ENCODE results near the gene ENC1.

The ENC1 gene

GRCh38 chr5:74618106-74618505, 22.4 kb downstream of the ENC1 start:
- Histone ChIP-seq H2BK12ac (ENCODE audit: low read length in 2 of 2) (no peak overlapping the region), H2AK5ac (ENCODE audit: low read length, severe bottlenecking) (no peak overlapping the region), H3K27ac (ENCODE audit: low read length, poor library complexity, severe bottlenecking) (no peak overlapping the region), H3K36me3 (ENCODE audit: control insufficient read depth in 1 of 2, insufficient read depth in 2 of 2, low read depth in 1 of 2, low read length in 2 of 2) (no peaks in the 10 kb centered on the region), H3K79me1 (replicated peaks; ENCODE audit: low read length, poor library complexity, severe bottlenecking) (no peaks in the 10 kb centered on the region), H3K4me3 (ENCODE audit: insufficient read depth in 1 of 2, low read depth in 1 of 2, low read length in 2 of 2) (no peak overlapping the region), H3K27me3 (ENCODE audit: control insufficient read depth in 1 of 2, insufficient read depth in 1 of 2, low read length in 2 of 2) (no peaks in the 10 kb centered on the region), H4K91ac (ENCODE audit: low read length) (no peak overlapping the region), H2AFZ (ENCODE audit: low read depth, low read length) (no peak overlapping the region), H3K4ac (ENCODE audit: low read depth in 1 of 2, low read length in 2 of 2) (no peak overlapping the region), H3K14ac (ENCODE audit: low read length in 2 of 2) (no peak overlapping the region), H3K4me2 (ENCODE audit: low read length, poor library complexity, severe bottlenecking) (no peak overlapping the region), H2BK120ac (ENCODE audit: low read depth, low read length) (no peak overlapping the region), H3K9ac (ENCODE audit: low read length) (no peak overlapping the region), H3K9me3 (ENCODE audit: control insufficient read depth, low read length) (no peaks in the 10 kb centered on the region), H2BK15ac (ENCODE audit: low read depth, poor library complexity, severe bottlenecking) (no peak overlapping the region), H3K4me1 (ENCODE audit: control insufficient read depth, insufficient read depth, low read depth, low read length) (peaks cover 3% of the 10 kb centered on the region), H2BK5ac (ENCODE audit: low read depth, low read length, poor library complexity, severe bottlenecking) (no peak overlapping the region), H3K23ac (ENCODE audit: low read length in 2 of 2) (no peak overlapping the region), H4K8ac (ENCODE audit: low read length) (no peak overlapping the region), H3K18ac (ENCODE audit: low read depth in 1 of 2, low read length in 2 of 2) (no peak overlapping the region)
- DNase-seq: no peak
- 100% methylated on average over 5 of the region's 5 CpGs for WGBS

- Histone ChIP-seq H3K4me3 (ENCODE audit: insufficient read depth in 1 of 2, low read depth in 1 of 2, low read length in 2 of 2) (no peak overlapping the region), H4K91ac (ENCODE audit: low read length) (no peak overlapping the region), H2BK12ac (ENCODE audit: low read length in 2 of 2) (no peak overlapping the region), H2AK5ac (ENCODE audit: low read length, severe bottlenecking) (no peak overlapping the region), H2BK5ac (ENCODE audit: low read depth, low read length, poor library complexity, severe bottlenecking) (no peak overlapping the region), H3K18ac (ENCODE audit: low read depth in 1 of 2, low read length in 2 of 2) (no peak overlapping the region), H3K9me3 (ENCODE audit: control insufficient read depth, low read length) (no peaks in the 10 kb centered on the region), H2AFZ (ENCODE audit: low read depth, low read length) (no peak overlapping the region), H3K4me1 (ENCODE audit: control insufficient read depth, insufficient read depth, low read depth, low read length) (peaks cover under 1% of the 10 kb centered on the region), H3K27ac (ENCODE audit: low read length, poor library complexity, severe bottlenecking) (no peak overlapping the region), H2BK120ac (ENCODE audit: low read depth, low read length) (no peak overlapping the region), H3K27me3 (ENCODE audit: control insufficient read depth in 1 of 2, insufficient read depth in 1 of 2, low read length in 2 of 2) (no peaks in the 10 kb centered on the region), H3K9ac (ENCODE audit: low read length) (no peak overlapping the region), H3K14ac (ENCODE audit: low read length in 2 of 2) (no peak overlapping the region), H4K8ac (ENCODE audit: low read length) (no peak overlapping the region), H3K4ac (ENCODE audit: low read depth in 1 of 2, low read length in 2 of 2) (no peak overlapping the region), H3K23ac (ENCODE audit: low read length in 2 of 2) (no peak overlapping the region), H3K4me2 (ENCODE audit: low read length, poor library complexity, severe bottlenecking) (no peak overlapping the region), H3K36me3 (ENCODE audit: control insufficient read depth in 1 of 2, insufficient read depth in 2 of 2, low read depth in 1 of 2, low read length in 2 of 2) (no peaks in the 10 kb centered on the region), H2BK15ac (ENCODE audit: low read depth, poor library complexity, severe bottlenecking) (no peak overlapping the region), H3K79me1 (replicated peaks; ENCODE audit: low read length, poor library complexity, severe bottlenecking) (no peaks in the 10 kb centered on the region)
- no peak for DNase-seq
- 50% methylated on average over 1 of the region's 3 CpGs for WGBS
Observed at GRCh38 chr5:74617202-74617601, 23.3 kb downstream of the ENC1 start.

DNA sequence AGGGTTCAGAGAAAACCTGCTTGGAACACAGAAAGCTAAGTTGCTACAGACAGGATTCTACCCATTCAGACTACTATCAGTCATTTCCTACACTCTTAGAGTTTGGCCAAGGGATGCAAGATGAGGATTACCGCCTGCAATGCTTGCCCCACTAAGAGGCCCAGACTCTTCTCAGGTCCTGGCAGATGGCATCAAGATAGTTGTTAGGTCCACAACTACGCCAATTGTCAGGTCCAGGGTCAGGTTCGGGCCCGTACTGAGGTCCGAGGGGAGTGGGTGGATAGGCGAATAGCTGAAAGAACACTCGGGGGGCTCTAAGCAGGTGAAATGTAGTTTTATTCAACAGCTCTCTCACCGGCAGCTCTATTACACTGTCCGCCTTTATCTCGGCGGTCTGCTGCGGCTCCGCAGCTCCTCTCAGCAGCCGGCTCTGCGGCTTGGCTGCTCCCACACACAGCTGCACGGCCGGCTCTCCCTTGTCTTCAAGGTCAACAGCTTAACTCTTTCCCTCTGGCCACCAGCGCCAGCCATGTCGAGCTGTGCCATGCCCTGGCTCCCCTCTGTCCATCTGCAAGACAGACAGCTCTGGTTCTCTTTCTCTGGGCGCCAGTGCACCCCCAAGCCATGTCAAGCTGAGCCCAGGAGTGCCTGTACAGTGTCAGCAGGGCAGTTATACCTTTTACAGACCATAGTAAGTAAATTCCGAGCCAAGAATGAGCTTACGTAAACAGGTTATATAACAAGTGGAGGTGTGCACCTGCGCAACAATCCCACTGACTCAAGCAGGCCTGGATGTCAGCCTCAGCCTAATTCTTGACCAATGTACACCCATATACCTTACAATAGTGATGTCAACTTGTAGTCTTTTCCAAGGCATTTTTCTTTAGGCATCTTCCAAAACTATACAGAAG, 24.0 kb downstream of the ENC1 start:
- Histone ChIP-seq H3K9me3 (ENCODE audit: control insufficient read depth, low read length) (no peaks in the 10 kb centered on the region), H3K4me2 (ENCODE audit: low read length, poor library complexity, severe bottlenecking) (no peak overlapping the region), H4K91ac (ENCODE audit: low read length) (no peak overlapping the region), H3K27me3 (ENCODE audit: control insufficient read depth in 1 of 2, insufficient read depth in 1 of 2, low read length in 2 of 2) (no peaks in the 10 kb centered on the region), H3K18ac (ENCODE audit: low read depth in 1 of 2, low read length in 2 of 2) (no peak overlapping the region), H4K8ac (ENCODE audit: low read length) (no peak overlapping the region), H3K9ac (ENCODE audit: low read length) (no peak overlapping the region), H2AK5ac (ENCODE audit: low read length, severe bottlenecking) (no peak overlapping the region), H3K14ac (ENCODE audit: low read length in 2 of 2) (no peak overlapping the region), H2BK120ac (ENCODE audit: low read depth, low read length) (no peak overlapping the region), H3K79me1 (replicated peaks; ENCODE audit: low read length, poor library complexity, severe bottlenecking) (no peaks in the 10 kb centered on the region), H3K23ac (ENCODE audit: low read length in 2 of 2) (no peak overlapping the region), H2BK15ac (ENCODE audit: low read depth, poor library complexity, severe bottlenecking) (peak overlapping the region; percentile 56), H3K27ac (ENCODE audit: low read length, poor library complexity, severe bottlenecking) (no peak overlapping the region), H3K4me1 (ENCODE audit: control insufficient read depth, insufficient read depth, low read depth, low read length) (no peaks in the 10 kb centered on the region), H3K36me3 (ENCODE audit: control insufficient read depth in 1 of 2, insufficient read depth in 2 of 2, low read depth in 1 of 2, low read length in 2 of 2) (no peaks in the 10 kb centered on the region), H3K4ac (ENCODE audit: low read depth in 1 of 2, low read length in 2 of 2) (no peak overlapping the region), H3K4me3 (ENCODE audit: insufficient read depth in 1 of 2, low read depth in 1 of 2, low read length in 2 of 2) (no peak overlapping the region), H2AFZ (ENCODE audit: low read depth, low read length) (no peak overlapping the region), H2BK12ac (ENCODE audit: low read length in 2 of 2) (no peak overlapping the region), H2BK5ac (ENCODE audit: low read depth, low read length, poor library complexity, severe bottlenecking) (no peak overlapping the region)
- WGBS: 91% methylated on average over 23 of the region's 23 CpGs
- DNase-seq: no peak

DNA sequence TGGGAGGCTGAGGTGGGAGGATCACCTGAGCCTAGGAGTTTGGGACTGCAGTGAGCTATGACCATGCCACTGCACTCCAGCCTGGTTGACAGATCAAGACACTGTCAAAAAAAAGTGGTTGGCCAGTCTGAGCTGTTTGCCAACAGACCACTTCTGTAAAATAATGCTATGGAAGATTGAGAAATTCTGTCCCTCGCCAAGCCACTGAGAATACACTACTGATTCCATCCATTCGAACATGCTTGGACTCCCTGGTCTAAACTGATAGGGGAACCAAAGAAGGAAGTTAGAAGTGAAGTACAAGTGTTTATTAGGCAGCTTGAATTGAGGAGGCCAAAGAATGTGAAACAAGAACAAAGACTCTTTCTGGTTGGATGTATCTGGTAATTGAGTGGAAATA, 27.2 kb downstream of the ENC1 start:
- no peaks in the 10 kb centered on the region for H3K4me1 ChIP-seq (ENCODE audit: control insufficient read depth, insufficient read depth, low read depth, low read length)

More for the DNA sequence above, 27.2 kb downstream of the ENC1 start:
- Histone ChIP-seq H2BK15ac (ENCODE audit: low read depth, poor library complexity, severe bottlenecking) (no peak overlapping the region), H4K8ac (ENCODE audit: low read length) (no peak overlapping the region), H2AK5ac (ENCODE audit: low read length, severe bottlenecking) (no peak overlapping the region), H3K14ac (ENCODE audit: low read length in 2 of 2) (no peak overlapping the region), H3K27ac (ENCODE audit: low read length, poor library complexity, severe bottlenecking) (no peak overlapping the region), H3K79me1 (replicated peaks; ENCODE audit: low read length, poor library complexity, severe bottlenecking) (no peaks in the 10 kb centered on the region), H3K23ac (ENCODE audit: low read length in 2 of 2) (no peak overlapping the region), H3K4me3 (ENCODE audit: insufficient read depth in 1 of 2, low read depth in 1 of 2, low read length in 2 of 2) (no peak overlapping the region), H3K4me2 (ENCODE audit: low read length, poor library complexity, severe bottlenecking) (no peak overlapping the region), H3K9ac (ENCODE audit: low read length) (no peak overlapping the region), H2BK5ac (ENCODE audit: low read depth, low read length, poor library complexity, severe bottlenecking) (no peak overlapping the region), H3K18ac (ENCODE audit: low read depth in 1 of 2, low read length in 2 of 2) (no peak overlapping the region), H2BK120ac (ENCODE audit: low read depth, low read length) (no peak overlapping the region), H2AFZ (ENCODE audit: low read depth, low read length) (no peak overlapping the region), H4K91ac (ENCODE audit: low read length) (no peak overlapping the region), H2BK12ac (ENCODE audit: low read length in 2 of 2) (no peak overlapping the region), H3K27me3 (ENCODE audit: control insufficient read depth in 1 of 2, insufficient read depth in 1 of 2, low read length in 2 of 2) (no peaks in the 10 kb centered on the region), H3K9me3 (ENCODE audit: control insufficient read depth, low read length) (no peaks in the 10 kb centered on the region), H3K4ac (ENCODE audit: low read depth in 1 of 2, low read length in 2 of 2) (no peak overlapping the region), H3K36me3 (ENCODE audit: control insufficient read depth in 1 of 2, insufficient read depth in 2 of 2, low read depth in 1 of 2, low read length in 2 of 2) (no peaks in the 10 kb centered on the region)
- DNase-seq: no peak
- 100% methylated on average over 1 of the region's 2 CpGs for WGBS

Data from mesenchymal stem cell (in vitro differentiated cells and primary cell).